ENCODE results near the gene FOXJ3.

GRCh38 chr1:42130061-42130660, 204.9 kb downstream of the FOXJ3 start:
- no peak for TF ChIP-seq POLR2A (IDR thresholded peaks at IDR 0.05; ENCODE audit: low read depth)
- no peak for TF ChIP-seq POLR2AphosphoS5 (IDR thresholded peaks at IDR 0.05)
- no peak for TF ChIP-seq CTCF (IDR thresholded peaks at IDR 0.05)
- no peak for TF ChIP-seq EP300 (IDR thresholded peaks at IDR 0.05)

Data from esophagus muscularis mucosa (tissue), 4 donors.